GDM1 (cell line): ENCODE measurements around the gene CNPY3.
"Not testable (repeated sequence)": the region's sequence is repeated elsewhere in the genome, so short reads cannot be mapped to it uniquely, and the experiment has no call there.

Experiments
- DNase-seq: peaks from one replicate; lab custom pipeline; 2025; lab: John Stamatoyannopoulos, UW

CNPY3 gene

DNA sequence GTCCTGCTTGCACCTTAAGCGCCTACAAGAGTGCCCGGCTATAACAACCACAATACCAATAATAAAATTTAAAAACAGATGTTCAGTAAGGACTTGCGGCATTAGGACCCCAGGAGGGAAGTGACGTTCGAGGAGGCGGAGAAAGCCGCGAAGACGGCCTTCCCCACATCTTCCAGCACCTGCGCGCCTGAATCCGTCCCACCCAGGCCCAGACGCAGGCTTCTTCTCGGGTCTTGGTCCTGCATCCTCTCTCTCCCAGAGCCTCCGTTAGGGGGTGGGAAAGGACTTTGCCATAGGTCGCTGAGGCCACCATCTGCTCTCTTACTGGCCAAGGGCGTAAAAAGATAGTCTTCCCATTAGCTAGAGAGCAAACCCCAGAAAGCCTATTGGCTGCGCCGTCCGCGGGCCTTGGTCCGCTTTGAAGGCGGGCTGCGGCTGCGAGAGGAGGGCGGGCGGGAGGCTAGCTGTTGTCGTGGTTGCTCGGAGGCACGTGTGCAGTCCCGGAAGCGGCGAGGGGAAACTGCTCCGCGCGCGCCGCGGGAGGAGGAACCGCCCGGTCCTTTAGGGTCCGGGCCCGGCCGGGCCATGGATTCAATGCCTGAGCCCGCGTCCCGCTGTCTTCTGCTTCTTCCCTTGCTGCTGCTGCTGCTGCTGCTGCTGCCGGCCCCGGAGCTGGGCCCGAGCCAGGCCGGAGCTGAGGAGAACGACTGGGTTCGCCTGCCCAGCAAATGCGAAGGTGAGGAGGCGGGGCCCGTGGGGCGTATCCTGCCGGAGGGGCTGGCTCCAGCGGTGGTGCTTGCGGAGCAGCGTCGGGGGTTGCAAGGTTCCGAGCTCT is at the start of gene CNPY3:
Gene CNPY3 (plus strand): TSS at position 495 of the 835 bp plus-strand sequence. CDS start 91 bp downstream, at position 586.
- DNase-seq = peak; percentile 99

GRCh38 chr6:42880240-42880817 is 49.0 kb upstream of the CNPY3 start:
- DNase-seq = not testable (repeated sequence)

- not testable (repeated sequence) for DNase-seq
Observed at GRCh38 chr6:42880871-42881270, 48.4 kb upstream of the CNPY3 start.

GRCh38 chr6:42885702-42886101 is 43.6 kb upstream of the CNPY3 start:
- no peak for DNase-seq

- not testable (repeated sequence) for DNase-seq
Observed at GRCh38 chr6:42888201-42888600, 41.1 kb upstream of the CNPY3 start.

- DNase-seq = no peak
Observed at GRCh38 chr6:42889815-42890214, 39.5 kb upstream of the CNPY3 start.

- DNase-seq = peak; percentile 77
Observed at GRCh38 chr6:42890311-42891198, 38.7 kb upstream of the CNPY3 start.

GRCh38 chr6:42891199-42891722 is 38.0 kb upstream of the CNPY3 start:
- DNase-seq = no peak

DNA sequence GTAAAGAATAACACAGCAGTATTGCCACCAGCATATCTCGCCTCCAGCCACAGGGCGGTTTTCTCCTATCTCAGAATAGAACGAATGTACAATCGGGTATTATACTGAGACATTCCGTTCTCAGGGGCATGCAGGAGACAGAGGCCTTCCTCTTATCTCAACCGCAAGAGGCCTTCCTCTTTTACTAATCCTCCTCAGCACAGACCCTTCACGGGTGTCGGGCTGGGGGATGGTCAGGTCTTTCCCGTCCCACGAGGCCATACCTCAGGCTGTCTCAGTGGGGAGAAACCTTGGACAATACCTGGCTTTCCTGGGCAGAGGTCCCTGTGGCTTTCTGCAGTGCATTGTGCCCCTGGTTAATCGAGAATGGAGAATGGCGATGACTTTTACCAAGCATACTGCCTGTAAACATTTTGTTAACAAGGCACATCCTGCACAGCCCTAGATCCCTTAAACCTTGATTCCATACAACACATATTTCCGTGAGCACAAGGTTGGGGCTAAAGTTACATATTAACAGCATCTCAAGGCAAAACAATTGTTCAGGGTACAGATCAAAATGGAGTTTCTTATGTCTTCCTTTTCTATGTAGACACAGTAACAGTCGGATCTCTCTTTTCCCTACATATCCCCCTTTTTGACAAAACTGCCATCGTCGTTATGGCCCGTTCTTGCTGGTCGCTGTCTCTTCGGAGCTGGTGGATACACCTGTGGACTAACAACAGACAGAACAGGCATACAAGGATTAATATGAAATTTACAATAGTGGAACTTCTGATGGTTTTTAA is 35.0 kb upstream of the CNPY3 start:
- peak; percentile 70 for DNase-seq

DNA sequence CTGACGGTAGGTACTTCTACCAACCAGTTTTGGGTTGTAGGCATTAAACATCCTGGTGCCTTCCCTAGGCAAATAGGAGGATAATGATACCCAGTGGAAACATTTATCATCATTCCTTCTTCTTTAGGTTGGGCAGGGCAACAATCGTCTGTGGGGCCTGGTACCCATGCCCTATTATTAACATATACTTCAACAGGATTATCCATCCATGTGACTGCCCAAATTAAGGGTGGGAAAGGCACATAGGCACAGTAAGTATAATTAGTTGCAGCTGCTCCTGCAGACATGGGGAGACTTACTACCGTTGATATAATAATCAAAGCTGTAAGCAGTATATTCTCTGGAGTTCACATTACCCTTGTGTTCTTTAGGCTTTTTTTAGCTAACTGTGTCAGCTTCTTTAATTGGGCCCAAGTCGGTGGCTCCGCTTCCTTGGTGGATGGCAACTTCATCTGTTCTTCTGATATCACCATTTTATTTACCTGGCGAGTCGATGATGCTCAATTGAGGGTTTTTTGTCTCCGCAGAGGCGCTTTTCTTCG is 33.0 kb upstream of the CNPY3 start:
- no peak for DNase-seq

DNA sequence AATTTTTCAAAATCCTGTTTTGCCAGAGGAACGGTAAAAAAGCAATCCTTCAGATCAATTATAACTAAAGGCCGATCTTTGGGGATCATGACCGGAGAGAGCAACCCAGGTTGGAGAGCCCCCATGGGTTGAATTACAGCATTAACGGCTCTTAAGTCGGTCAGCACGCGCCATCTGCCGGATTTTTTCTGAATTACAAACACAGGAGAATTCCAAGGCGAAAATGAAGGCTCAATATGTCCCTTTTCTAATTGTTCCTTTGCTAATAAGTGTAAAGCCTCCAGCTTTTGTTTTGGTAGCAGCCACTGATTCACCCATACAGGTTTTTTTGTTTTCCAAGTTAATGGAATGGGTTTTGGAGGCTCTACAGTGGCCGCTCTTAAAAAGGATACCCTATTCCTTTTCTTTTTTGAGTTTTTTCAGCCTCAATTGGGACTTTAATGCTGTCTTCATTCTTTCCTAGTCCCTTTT is 30.4 kb upstream of the CNPY3 start:
- DNase-seq = peak; percentile 51

DNA sequence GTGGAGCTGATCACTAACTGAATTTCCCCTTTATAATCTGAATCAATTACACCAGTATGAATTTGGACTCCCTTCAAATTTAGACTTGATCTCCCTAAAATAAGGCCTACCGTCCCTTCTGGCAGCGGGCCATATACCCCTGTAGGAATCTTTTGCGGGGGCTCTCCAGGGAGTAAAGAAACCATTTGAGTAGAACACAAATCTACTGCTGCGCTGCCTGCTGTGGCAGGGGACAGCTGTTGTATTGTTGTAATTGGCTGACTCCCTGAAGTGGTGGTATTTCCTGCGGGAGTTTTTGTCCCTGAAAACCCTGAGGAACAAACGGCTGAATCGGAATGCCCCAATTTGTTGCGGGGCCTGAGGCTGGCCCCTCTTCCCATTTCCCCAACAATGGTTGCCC is 29.4 kb upstream of the CNPY3 start:
- DNase-seq = no peak

GRCh38 chr6:42901538-42901957 is 27.7 kb upstream of the CNPY3 start:
- DNase-seq = peak; percentile 69

DNA sequence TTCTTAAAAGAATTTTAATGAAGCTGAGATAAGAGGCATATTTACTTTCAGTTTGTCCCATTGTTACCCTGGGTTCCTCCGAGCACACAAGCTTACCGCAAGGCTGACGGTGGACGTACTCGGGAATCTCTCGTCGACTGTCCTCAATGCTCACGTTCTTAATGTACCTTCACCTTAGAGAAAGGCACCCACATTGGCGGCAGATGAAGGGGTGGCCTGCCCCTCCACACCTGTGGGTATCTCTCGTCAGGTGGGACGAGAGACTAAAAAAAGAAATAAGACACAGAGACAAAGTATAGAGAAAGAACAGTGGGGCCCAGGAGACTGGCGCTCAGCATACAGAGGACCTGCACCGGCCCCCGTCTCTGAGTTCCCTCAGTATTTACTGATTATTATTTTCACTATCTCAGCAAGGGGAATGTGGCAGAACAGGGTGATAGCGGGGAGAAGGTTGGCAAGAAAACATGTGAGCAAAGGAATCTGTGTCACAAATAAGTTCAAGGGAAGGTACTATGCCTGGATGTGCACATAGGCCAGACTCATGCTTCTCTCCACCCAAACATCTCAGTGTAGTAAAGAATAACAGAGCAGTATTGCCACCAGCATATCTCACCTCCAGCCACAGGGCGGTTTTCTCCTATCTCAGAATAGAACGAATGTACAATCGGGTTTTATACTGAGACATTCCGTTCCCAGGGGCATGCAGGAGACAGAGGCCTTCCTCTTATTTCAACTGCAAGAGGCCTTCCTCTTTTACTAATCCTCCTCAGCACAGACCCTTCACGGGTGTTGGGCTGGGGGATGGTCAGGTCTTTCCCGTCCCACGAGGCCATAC is 26.6 kb upstream of the CNPY3 start:
- peak; percentile 40 for DNase-seq

GRCh38 chr6:42904467-42904866 is 24.8 kb upstream of the CNPY3 start:
- no peak for DNase-seq

DNA sequence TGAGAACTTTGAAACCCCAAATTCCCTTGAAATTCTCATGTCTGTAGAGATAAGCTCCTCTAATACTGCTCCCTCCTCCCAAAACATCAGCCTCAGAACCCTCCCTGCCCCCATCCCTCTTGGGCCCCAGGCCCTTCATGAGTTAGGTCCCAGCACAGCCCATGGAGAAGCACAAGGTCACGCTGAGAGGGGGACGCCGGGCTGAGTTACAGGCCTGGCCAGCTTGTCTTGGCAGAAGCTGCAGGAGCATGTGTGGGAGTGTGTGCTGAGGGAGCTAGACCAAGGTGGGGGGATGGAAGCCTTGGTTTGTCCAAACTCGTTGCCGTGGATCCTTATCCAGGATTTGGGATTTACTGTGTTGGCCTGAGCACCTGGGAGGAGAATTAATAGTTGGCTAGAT is 21.9 kb upstream of the CNPY3 start:
- DNase-seq = no peak

- DNase-seq = no peak
Observed at GRCh38 chr6:42909835-42910234, 19.4 kb upstream of the CNPY3 start.

DNA sequence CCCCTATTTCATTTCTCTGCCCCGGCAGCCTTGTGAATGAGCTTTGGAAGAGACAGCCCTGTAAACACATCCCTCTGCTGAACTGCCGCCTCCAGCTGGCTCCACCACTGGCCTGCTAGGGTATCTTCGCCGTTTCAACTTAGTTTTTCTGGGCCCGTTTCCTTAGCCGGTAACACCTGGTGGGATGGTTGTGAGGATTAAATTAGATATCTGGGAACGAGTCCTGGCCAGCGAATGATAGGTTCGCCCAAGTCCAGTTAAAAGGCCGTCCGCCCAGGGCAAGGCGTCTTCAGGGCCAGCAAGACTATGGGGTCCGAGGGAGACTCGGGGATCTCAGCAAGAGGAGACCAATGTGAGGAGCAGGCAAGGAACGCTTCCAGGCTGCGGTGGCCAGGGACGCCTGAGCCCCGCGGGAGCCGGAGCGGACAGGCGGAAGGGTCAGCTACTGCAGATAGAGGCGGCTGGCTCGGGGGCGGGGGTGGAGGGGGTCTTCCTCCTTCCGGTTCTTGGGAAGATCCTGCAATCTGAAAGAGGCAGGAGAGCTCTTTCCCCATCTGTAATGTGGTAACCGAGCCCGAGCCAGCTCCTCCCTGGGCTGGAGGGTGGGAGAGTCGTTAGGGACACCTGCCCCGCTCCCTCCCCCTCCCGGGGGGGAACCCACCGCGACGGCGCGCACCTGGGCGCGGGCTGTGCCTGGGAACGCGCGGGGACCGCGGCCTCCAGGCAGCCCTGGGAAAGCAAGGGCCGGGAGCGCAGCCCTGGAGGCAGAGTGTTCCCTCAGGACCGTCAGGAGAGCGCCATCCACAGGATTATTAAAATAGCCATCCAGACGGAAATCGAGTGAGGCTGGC is 17.9 kb upstream of the CNPY3 start:
- DNase-seq = no peak

GRCh38 chr6:42914546-42914945 is 14.7 kb upstream of the CNPY3 start:
- DNase-seq = no peak
